NB4 (cell line): Measurements from ENCODE around the gene TAF4B.

Experiments used
- CTCF ChIP-seq: IDR thresholded peaks from one replicate; pipeline ENCODE4 v1.5.1; 2012; ENCODE audit warnings: low read depth, low read length
- MAX ChIP-seq: IDR thresholded peaks from 2 replicates; pipeline ENCODE4 v1.6.1; 2011; ENCODE audit warnings: low read depth, low read length

- no peak for TF ChIP-seq CTCF
- no peak for TF ChIP-seq MAX
These were observed 193.5 kb downstream of the TAF4B start for GRCh38 chr18:26419746-26420145.
